ENCODE measurements around the gene FBLN7. TPM values are rescaled to one million over a fixed set of nuclear protein-coding genes. Genes with fewer than 3 reads are reported as not detected.

FBLN7 gene
- total RNA-seq, 4 donors from 2014 or later = 1.1 to 4.2 (median 1.3) TPM; not detected in 1

DNA sequence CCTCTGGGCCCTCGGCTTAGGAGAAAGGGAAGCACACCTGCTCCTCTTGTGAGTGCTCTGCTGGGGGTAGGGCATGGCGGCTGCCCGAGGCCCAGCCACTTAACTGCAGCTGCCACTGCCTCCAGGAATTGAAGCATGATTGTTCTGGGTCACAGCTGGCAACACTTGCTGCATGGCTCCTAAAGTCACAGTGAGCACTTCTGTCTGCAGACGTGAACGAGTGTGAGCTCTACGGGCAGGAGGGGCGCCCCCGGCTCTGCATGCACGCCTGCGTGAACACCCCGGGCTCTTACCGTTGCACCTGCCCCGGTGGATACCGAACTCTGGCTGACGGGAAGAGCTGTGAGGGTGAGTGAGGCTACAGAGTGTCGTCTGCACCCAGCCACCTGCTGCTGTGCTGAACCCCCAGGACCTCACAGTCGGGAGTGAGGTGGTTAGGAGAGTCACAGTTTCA, 44.4 kb downstream of the FBLN7 start:
- H3K27ac ChIP-seq = no peak overlapping the region
- peaks cover 0 to 9% (median 0%) of the 10 kb centered on the region in 3 donors for H3K9me3 ChIP-seq
- 83% methylated on average over 4 of the region's 17 CpGs; no CpG with 5 or more reads in 1 of the 2 donors for WGBS, 2 donors (ENCODE audit: low coverage in 1 of 2)
- H3K4me3 ChIP-seq = no peak overlapping the region
- H3K36me3 ChIP-seq = no peaks in the 10 kb centered on the region
- no peak for ATAC-seq
- TF ChIP-seq EP300 (IDR thresholded peaks at IDR 0.05) (no peak), POLR2A (IDR thresholded peaks at IDR 0.05) (no peak), POLR2AphosphoS5 (IDR thresholded peaks at IDR 0.05) (no peak)
- TF ChIP-seq, protein P1, sequence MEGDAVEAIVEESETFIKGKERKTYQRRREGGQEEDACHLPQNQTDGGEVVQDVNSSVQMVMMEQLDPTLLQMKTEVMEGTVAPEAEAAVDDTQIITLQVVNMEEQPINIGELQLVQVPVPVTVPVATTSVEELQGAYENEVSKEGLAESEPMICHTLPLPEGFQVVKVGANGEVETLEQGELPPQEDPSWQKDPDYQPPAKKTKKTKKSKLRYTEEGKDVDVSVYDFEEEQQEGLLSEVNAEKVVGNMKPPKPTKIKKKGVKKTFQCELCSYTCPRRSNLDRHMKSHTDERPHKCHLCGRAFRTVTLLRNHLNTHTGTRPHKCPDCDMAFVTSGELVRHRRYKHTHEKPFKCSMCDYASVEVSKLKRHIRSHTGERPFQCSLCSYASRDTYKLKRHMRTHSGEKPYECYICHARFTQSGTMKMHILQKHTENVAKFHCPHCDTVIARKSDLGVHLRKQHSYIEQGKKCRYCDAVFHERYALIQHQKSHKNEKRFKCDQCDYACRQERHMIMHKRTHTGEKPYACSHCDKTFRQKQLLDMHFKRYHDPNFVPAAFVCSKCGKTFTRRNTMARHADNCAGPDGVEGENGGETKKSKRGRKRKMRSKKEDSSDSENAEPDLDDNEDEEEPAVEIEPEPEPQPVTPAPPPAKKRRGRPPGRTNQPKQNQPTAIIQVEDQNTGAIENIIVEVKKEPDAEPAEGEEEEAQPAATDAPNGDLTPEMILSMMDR (IDR thresholded peaks at IDR 0.05) = no peak
- no peaks in the 10 kb centered on the region for H3K4me1 ChIP-seq
- H3K27me3 ChIP-seq = peaks cover 36% of the 10 kb centered on the region

GRCh38 chr2:112183327-112184025, 45.3 kb downstream of the FBLN7 start:
- Histone ChIP-seq H3K4me3 (no peak overlapping the region), H3K4me1 (no peaks in the 10 kb centered on the region), H3K27ac (no peak overlapping the region), H3K36me3 (no peaks in the 10 kb centered on the region), H3K27me3 (peaks cover 29% of the 10 kb centered on the region), H3K9me3 (peaks cover 0 to 9% (median 0%) of the 10 kb centered on the region in 3 donors)
- no peak for ATAC-seq
- TF ChIP-seq, protein P1 (IDR thresholded peaks at IDR 0.05) = no peak
- TF ChIP-seq EP300 (IDR thresholded peaks at IDR 0.05) (no peak), POLR2A (IDR thresholded peaks at IDR 0.05) (no peak), POLR2AphosphoS5 (IDR thresholded peaks at IDR 0.05) (no peak)
- 96 to 100% methylated on average over 1 to 3 of the region's 8 CpGs for WGBS, 2 donors (ENCODE audit: low coverage in 1 of 2)

DNA sequence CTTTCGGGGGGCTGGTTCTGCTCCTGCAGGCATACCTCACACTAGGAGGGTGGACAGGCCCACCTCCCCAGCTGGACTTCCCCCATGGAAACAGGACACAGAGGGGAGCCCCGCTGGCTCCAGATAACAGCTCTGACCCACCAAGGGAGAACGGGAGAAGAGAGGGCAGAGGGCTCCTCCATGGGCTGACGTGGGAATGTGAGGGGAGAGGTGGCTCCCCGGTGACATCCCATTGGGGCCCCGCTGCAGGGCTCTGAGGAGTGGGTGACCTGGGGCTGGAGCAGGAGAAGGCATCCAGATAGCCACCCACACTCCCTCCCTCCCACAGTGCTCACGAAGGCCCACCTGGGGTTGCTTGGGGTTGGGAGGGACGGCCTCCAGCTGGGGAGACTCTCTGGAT, 45.9 kb downstream of the FBLN7 start:
- ATAC-seq = no peak
- no peak overlapping the region for H3K4me3 ChIP-seq
- 86% methylated on average over 1 of the region's 8 CpGs for WGBS, 2 donors (ENCODE audit: low coverage in 1 of 2)
- no peaks in the 10 kb centered on the region for H3K4me1 ChIP-seq
- H3K36me3 ChIP-seq = no peaks in the 10 kb centered on the region
- H3K9me3 ChIP-seq = peaks cover 0 to 8% (median 0%) of the 10 kb centered on the region in 3 donors
- H3K27me3 ChIP-seq = peaks cover 29% of the 10 kb centered on the region
- no peak for TF ChIP-seq EP300 (IDR thresholded peaks at IDR 0.05)
- no peak for TF ChIP-seq POLR2A (IDR thresholded peaks at IDR 0.05)
- TF ChIP-seq POLR2AphosphoS5 (IDR thresholded peaks at IDR 0.05) = no peak
- TF ChIP-seq, protein P1 (IDR thresholded peaks at IDR 0.05) = no peak
- no peak overlapping the region for H3K27ac ChIP-seq

- 0% methylated on average over 1 of the region's 9 CpGs; no CpG with 5 or more reads in 1 of the 2 donors for WGBS, 2 donors (ENCODE audit: low coverage in 1 of 2)
- peaks cover 21% of the 10 kb centered on the region for H3K27me3 ChIP-seq
- TF ChIP-seq, protein P1 (IDR thresholded peaks at IDR 0.05) = no peak
- no peak for TF ChIP-seq POLR2A (IDR thresholded peaks at IDR 0.05)
- no peaks in the 10 kb centered on the region for H3K36me3 ChIP-seq
- H3K4me1 ChIP-seq = no peaks in the 10 kb centered on the region
- no peaks in the 10 kb centered on the region for H3K9me3 ChIP-seq
- no peak overlapping the region for H3K27ac ChIP-seq
- ATAC-seq = no peak
- no peak overlapping the region for H3K4me3 ChIP-seq
These were observed 46.9 kb downstream of the FBLN7 start for GRCh38 chr2:112185131-112185530.

Data from gastroesophageal sphincter (tissue), 4 donors.